ENCODE measurements around the gene TM4SF18. TPM values are rescaled to one million over a fixed set of nuclear protein-coding genes. Genes with fewer than 3 reads are reported as not detected.
A peak's percentile ranks its signal among the peaks of the same experiment; 100 is the strongest.

The TM4SF18 gene
- polyA plus RNA-seq, 2 donors, result 0.53 to 1.2 TPM

DNA sequence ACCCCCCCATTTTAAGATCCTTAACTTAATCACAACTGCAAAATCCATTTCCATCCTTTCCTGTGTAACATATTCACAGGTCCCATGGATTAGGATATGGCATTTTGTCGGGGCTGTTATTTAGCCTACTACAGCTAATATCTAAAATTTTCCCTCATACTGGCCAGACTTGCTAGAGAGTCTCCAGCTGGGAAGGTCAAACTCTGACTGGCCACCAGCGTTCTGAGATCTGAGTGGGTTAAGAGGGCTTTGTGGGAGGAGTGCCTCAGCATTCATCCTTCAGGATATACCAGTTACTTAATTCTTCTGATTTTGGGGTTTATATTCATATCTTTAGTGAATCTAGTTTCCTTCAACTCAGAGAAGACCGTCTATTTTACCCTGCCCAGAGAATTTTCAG, 17.7 kb downstream of the TM4SF18 start:
- 71 to 84% methylated on average over 3 of the region's 3 CpGs for WGBS, 2 donors
- Histone ChIP-seq H3K9me3 (ENCODE audit: control insufficient read depth in 2 of 2, insufficient read depth in 1 of 2, low read depth in 1 of 2, low read length in 1 of 2) (no peaks in the 10 kb centered on the region), H3K4me3 (ENCODE audit: low read depth in 1 of 2, low read length in 2 of 2) (no peak overlapping the region), H3K27ac (ENCODE audit: low read depth in 2 of 2, low read length in 1 of 2) (no peak overlapping the region), H3K27me3 (ENCODE audit: control insufficient read depth in 1 of 2, insufficient read depth in 2 of 2, low read length in 2 of 2) (no peaks in the 10 kb centered on the region), H3K36me3 (ENCODE audit: control insufficient read depth in 2 of 2, insufficient read depth in 2 of 2, low read length in 1 of 2) (no peaks in the 10 kb centered on the region), H3K4me1 (ENCODE audit: control insufficient read depth in 2 of 2, insufficient read depth in 2 of 2, low read length in 1 of 2) (peaks cover 0 to 4% of the 10 kb centered on the region in 2 donors)

DNA sequence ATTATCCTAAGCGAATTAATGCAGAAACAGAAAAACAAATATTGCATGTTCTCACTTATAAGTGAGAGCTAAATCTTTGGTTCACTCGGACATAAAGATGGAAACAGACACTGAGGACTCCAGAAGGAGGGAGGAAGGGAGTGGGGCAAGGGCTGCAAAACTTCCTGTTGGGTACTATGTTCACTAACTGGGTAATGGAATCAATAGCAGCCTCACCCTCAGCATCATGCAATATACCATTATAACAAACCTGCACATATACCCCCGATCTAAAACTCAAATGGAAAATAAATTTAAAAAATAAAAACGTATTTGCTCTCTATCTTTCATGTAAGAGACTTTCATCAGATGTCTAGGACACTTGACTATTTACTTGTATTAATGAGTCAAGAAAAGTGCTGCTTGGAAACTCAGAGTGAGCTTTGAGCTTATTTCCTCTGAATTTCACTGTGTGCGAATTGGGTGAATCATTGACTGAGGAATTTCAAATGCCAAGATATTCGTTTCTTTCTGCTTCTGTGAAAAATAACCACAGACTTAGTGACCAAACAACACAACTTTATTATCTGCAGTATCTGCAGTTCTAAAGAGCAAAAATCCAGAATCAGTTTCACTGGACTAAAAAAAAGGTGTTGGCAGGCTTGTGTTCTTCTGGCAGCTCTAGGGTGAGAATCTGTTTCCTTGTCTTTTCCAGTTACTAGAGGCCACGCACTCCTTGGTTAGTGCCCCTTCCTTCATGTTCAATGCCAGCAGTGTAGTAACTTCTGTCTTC, 18.4 kb downstream of the TM4SF18 start:
- Histone ChIP-seq H3K27ac (ENCODE audit: low read depth in 2 of 2, low read length in 1 of 2) (no peak overlapping the region), H3K9me3 (ENCODE audit: control insufficient read depth in 2 of 2, insufficient read depth in 1 of 2, low read depth in 1 of 2, low read length in 1 of 2) (no peaks in the 10 kb centered on the region)
- 66 to 75% methylated on average over 7 of the region's 7 CpGs for WGBS, 2 donors

DNA sequence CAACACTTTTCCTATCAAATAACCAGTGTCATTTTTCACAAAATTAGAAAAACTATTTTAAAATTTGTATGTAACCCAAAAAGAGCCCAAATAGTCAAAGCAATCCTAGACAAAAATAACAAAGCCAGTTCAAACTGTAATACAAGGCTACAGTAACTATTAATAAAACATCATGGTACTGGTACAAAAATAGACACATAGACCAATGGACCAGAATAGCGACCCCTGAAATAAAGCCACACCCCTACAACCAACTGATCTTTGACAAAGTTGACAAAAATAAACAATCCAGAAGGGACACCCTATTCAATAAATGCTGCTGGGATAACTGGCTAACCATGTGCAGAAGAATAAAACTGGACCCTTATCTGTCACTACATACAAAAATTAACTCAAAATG, 19.9 kb downstream of the TM4SF18 start:
- 74 to 77% methylated on average over 1 of the region's 1 CpG for WGBS, 2 donors
- H3K27ac ChIP-seq (ENCODE audit: low read depth in 2 of 2, low read length in 1 of 2), result no peak overlapping the region

More for the DNA sequence above, 18.4 kb downstream of the TM4SF18 start:
- no peaks in the 10 kb centered on the region for H3K36me3 ChIP-seq (ENCODE audit: control insufficient read depth in 2 of 2, insufficient read depth in 2 of 2, low read length in 1 of 2)
- no peak overlapping the region for H3K4me3 ChIP-seq (ENCODE audit: low read depth in 1 of 2, low read length in 2 of 2)
- H3K4me1 ChIP-seq (ENCODE audit: control insufficient read depth in 2 of 2, insufficient read depth in 2 of 2, low read length in 1 of 2), result peaks cover 0 to 2% of the 10 kb centered on the region in 2 donors
- H3K27me3 ChIP-seq (ENCODE audit: control insufficient read depth in 1 of 2, insufficient read depth in 2 of 2, low read length in 2 of 2), result no peaks in the 10 kb centered on the region

DNA sequence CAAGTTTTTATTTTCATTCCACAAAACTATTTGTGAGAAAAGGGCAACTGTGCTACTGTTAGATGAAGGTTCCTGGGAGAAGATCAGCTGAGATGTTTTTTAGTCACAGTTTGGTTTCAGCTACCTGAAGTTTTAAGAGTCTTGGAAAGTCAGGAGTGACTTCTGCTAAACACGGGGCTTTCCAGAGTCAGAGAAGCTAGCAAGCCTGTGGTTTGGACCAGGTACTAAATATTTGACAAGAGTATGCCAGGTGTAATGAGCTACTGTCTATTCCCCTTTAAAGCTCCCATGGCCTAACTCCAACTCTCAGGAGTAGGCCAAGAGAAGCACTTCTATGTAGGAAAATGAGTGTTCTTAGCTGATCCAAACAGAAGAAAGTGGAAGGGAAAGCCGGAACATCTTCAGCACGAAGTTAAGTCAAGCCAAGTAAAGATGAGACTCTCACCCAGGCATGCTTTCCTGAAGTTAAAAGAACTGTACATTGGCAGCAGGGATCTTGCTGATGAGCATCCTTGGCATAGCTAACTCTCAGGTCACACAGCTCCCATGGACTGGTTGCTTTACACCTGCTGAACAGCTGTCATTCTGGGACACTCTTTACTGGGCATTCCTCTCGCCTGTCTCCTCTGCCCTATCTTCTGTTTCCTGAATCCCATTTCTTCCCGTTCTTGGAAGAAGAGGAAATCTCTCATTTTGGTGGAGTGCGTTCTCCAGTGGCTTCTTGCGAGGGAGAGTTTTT, 22.5 kb downstream of the TM4SF18 start:
- H3K9me3 ChIP-seq (ENCODE audit: control insufficient read depth in 2 of 2, insufficient read depth in 1 of 2, low read depth in 1 of 2, low read length in 1 of 2), result no peaks in the 10 kb centered on the region
- no peak overlapping the region for H3K4me3 ChIP-seq (ENCODE audit: low read depth in 1 of 2, low read length in 2 of 2)
- H3K4me1 ChIP-seq (ENCODE audit: control insufficient read depth in 2 of 2, insufficient read depth in 2 of 2, low read length in 1 of 2), result peaks cover 0 to 6% of the 10 kb centered on the region in 2 donors
- H3K36me3 ChIP-seq (ENCODE audit: control insufficient read depth in 2 of 2, insufficient read depth in 2 of 2, low read length in 1 of 2), result no peaks in the 10 kb centered on the region
- no peaks in the 10 kb centered on the region for H3K27me3 ChIP-seq (ENCODE audit: control insufficient read depth in 1 of 2, insufficient read depth in 2 of 2, low read length in 2 of 2)
- H3K27ac ChIP-seq (ENCODE audit: low read depth in 2 of 2, low read length in 1 of 2), result peak overlapping the region in 1 of 2 donors; percentile 13
- 72 to 79% methylated on average over 7 of the region's 7 CpGs for WGBS, 2 donors

More for the DNA sequence above, 19.9 kb downstream of the TM4SF18 start:
- no peak overlapping the region for H3K4me3 ChIP-seq (ENCODE audit: low read depth in 1 of 2, low read length in 2 of 2)
- no peaks in the 10 kb centered on the region for H3K4me1 ChIP-seq (ENCODE audit: control insufficient read depth in 2 of 2, insufficient read depth in 2 of 2, low read length in 1 of 2)
- no peaks in the 10 kb centered on the region for H3K9me3 ChIP-seq (ENCODE audit: control insufficient read depth in 2 of 2, insufficient read depth in 1 of 2, low read depth in 1 of 2, low read length in 1 of 2)
- no peaks in the 10 kb centered on the region for H3K36me3 ChIP-seq (ENCODE audit: control insufficient read depth in 2 of 2, insufficient read depth in 2 of 2, low read length in 1 of 2)
- no peaks in the 10 kb centered on the region for H3K27me3 ChIP-seq (ENCODE audit: control insufficient read depth in 1 of 2, insufficient read depth in 2 of 2, low read length in 2 of 2)

DNA sequence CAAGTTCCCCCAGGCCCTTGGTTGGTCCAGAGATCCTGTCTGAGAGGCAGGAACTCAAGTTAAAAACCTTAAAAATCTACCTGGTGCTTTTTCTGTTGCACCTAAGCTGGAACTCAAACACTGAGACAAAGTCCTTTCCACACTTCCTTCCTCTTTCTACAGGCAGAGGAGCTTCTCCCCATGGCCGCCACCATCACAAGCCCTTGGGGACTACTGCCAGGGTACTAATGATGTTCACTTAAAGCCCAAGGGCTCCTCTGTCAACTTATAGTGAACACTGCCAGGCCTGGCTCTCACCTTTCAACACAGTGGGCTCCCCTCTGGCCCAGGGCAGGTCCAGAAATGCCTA, 26.0 kb downstream of the TM4SF18 start:
- WGBS, 2 donors, result 93 to 100% methylated on average over 1 of the region's 1 CpG

DNA sequence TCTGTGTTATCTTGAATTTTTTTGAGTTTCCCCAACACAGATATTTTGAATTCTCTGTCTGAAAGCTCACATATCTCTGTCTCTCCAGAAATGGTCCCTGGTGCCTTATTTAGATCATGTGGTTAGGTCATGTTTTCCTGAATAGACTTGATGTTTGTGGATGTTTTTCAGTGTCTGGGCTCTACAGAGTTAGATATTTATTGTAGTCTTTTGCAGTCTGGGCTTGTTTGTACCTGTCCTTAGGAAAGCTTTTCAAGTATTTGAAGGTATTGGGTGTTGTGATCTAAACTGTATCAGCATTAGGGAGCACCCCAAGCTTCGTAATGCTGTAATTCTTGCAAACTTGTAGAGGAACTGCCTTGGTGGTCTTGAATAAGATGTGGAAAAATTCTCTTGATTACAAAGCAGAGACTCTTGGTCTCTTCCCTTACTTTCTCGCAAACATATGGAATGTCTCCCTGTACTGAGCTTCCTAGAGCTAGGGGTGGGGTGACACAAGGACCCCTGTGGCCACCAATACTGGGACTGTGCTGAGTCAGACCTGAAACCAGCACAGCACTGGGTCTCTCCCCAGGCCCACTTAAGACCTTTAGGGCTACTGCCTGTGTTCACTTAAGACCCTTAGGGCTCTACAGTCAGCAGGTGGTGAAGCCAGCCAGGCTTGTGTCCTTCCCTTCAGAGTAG, 26.5 kb downstream of the TM4SF18 start:
- no peaks in the 10 kb centered on the region for H3K36me3 ChIP-seq (ENCODE audit: control insufficient read depth in 2 of 2, insufficient read depth in 2 of 2, low read length in 1 of 2)
- no peaks in the 10 kb centered on the region for H3K27me3 ChIP-seq (ENCODE audit: control insufficient read depth in 1 of 2, insufficient read depth in 2 of 2, low read length in 2 of 2)
- no peaks in the 10 kb centered on the region for H3K9me3 ChIP-seq (ENCODE audit: control insufficient read depth in 2 of 2, insufficient read depth in 1 of 2, low read depth in 1 of 2, low read length in 1 of 2)
- peaks cover 0 to 6% of the 10 kb centered on the region in 2 donors for H3K4me1 ChIP-seq (ENCODE audit: control insufficient read depth in 2 of 2, insufficient read depth in 2 of 2, low read length in 1 of 2)
- WGBS, 2 donors, result 76 to 83% methylated on average over 2 of the region's 2 CpGs
- no peak overlapping the region for H3K4me3 ChIP-seq (ENCODE audit: low read depth in 1 of 2, low read length in 2 of 2)
- H3K27ac ChIP-seq (ENCODE audit: low read depth in 2 of 2, low read length in 1 of 2), result no peak overlapping the region

More for the DNA sequence above, 26.0 kb downstream of the TM4SF18 start:
- no peak overlapping the region for H3K4me3 ChIP-seq (ENCODE audit: low read depth in 1 of 2, low read length in 2 of 2)
- no peaks in the 10 kb centered on the region for H3K36me3 ChIP-seq (ENCODE audit: control insufficient read depth in 2 of 2, insufficient read depth in 2 of 2, low read length in 1 of 2)
- H3K27me3 ChIP-seq (ENCODE audit: control insufficient read depth in 1 of 2, insufficient read depth in 2 of 2, low read length in 2 of 2), result no peaks in the 10 kb centered on the region
- H3K27ac ChIP-seq (ENCODE audit: low read depth in 2 of 2, low read length in 1 of 2), result no peak overlapping the region
- H3K4me1 ChIP-seq (ENCODE audit: control insufficient read depth in 2 of 2, insufficient read depth in 2 of 2, low read length in 1 of 2), result peaks cover 0 to 6% of the 10 kb centered on the region in 2 donors
- H3K9me3 ChIP-seq (ENCODE audit: control insufficient read depth in 2 of 2, insufficient read depth in 1 of 2, low read depth in 1 of 2, low read length in 1 of 2), result no peaks in the 10 kb centered on the region

DNA sequence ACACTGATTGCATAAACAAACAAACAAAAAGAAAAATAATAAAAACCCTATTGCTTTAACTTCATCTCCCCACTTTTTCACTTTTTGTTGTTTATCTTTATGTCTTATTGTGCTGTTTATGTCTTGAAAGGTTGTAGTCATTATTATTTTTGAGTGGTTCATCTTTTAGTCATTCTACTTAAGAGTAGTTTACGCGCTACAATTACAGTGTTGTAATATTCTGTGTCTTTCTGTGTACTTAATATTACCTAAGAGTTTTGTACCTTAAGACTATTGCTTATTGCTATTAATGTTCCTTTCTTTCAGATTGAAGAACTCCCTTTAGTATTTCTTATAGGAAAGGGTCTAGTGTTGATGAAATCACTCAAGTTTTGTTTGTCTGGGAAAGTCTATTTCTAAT, 28.1 kb downstream of the TM4SF18 start:
- 95 to 97% methylated on average over 2 of the region's 2 CpGs for WGBS, 2 donors
- Histone ChIP-seq H3K27me3 (ENCODE audit: control insufficient read depth in 1 of 2, insufficient read depth in 2 of 2, low read length in 2 of 2) (no peaks in the 10 kb centered on the region), H3K4me3 (ENCODE audit: low read depth in 1 of 2, low read length in 2 of 2) (no peak overlapping the region), H3K27ac (ENCODE audit: low read depth in 2 of 2, low read length in 1 of 2) (no peak overlapping the region), H3K36me3 (ENCODE audit: control insufficient read depth in 2 of 2, insufficient read depth in 2 of 2, low read length in 1 of 2) (no peaks in the 10 kb centered on the region), H3K9me3 (ENCODE audit: control insufficient read depth in 2 of 2, insufficient read depth in 1 of 2, low read depth in 1 of 2, low read length in 1 of 2) (no peaks in the 10 kb centered on the region), H3K4me1 (ENCODE audit: control insufficient read depth in 2 of 2, insufficient read depth in 2 of 2, low read length in 1 of 2) (peaks cover 0 to 6% of the 10 kb centered on the region in 2 donors)

DNA sequence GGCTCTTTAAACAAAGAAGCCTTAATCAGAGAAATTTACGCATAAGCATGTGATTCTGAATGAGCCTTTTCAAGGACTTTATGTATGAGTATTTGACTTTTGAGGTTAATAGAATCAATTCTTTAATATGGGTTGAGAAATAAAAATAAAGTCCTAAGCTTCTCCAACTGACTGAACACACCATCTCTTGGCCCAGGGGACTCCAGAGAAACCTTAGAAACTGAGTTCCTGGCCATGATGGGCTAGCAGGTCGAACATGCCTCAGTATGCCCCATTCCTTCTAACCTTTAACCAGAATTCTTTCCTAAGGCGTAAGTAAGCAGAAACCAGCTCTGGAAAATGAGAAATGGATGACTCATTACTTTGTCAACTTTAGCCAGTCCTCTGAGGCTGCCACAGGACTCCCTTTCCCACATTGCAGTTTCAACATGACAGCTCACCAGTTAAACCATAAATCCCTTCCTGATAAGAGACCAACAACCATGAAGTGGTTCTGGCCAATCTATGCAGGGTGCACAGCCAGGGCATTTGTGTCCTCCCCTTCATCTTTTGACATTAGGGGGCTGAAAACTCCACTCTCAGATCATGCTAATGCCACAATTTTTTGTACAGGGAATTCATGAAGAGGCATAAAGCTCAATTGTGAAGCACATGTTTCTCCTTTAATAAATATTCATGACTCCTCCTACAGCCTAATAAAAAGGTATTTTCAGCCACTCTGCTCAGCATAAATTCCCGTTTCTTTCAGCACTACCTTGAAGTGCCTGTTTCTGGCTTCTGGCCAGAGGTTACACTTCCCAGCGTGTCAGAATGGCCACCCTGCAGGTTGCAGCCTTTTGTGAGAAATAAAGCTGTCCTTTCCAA, 33.3 kb downstream of the TM4SF18 start:
- Histone ChIP-seq H3K4me3 (ENCODE audit: low read depth in 1 of 2, low read length in 2 of 2) (no peak overlapping the region), H3K4me1 (ENCODE audit: control insufficient read depth in 2 of 2, insufficient read depth in 2 of 2, low read length in 1 of 2) (no peaks in the 10 kb centered on the region), H3K27me3 (ENCODE audit: control insufficient read depth in 1 of 2, insufficient read depth in 2 of 2, low read length in 2 of 2) (no peaks in the 10 kb centered on the region), H3K27ac (ENCODE audit: low read depth in 2 of 2, low read length in 1 of 2) (peak overlapping the region; percentile 85 to 86), H3K36me3 (ENCODE audit: control insufficient read depth in 2 of 2, insufficient read depth in 2 of 2, low read length in 1 of 2) (no peaks in the 10 kb centered on the region), H3K9me3 (ENCODE audit: control insufficient read depth in 2 of 2, insufficient read depth in 1 of 2, low read depth in 1 of 2, low read length in 1 of 2) (peaks cover 0 to 3% of the 10 kb centered on the region in 2 donors)
- WGBS, 2 donors, result 24% methylated on average over 5 of the region's 5 CpGs

DNA sequence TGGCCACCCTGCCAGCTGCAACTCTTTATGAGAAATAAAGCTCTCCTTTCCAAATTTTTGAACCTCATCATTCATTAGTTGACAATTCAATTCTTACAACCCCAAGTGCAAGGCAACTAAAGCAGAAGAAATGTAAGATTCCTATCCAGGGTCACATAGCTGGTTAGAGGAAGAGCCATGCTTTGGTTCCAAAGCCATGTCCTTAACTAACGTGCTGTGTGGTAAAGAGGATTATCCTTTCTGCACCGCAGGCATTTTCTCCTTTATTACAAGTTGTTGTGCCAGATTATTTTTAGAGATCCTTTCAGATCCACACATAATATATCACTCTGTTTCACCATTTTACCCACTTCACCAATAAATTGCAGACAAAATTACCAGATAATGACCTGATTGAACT, 36.5 kb downstream of the TM4SF18 start:
- 47 to 68% methylated on average over 2 of the region's 2 CpGs for WGBS, 2 donors
- Histone ChIP-seq H3K9me3 (ENCODE audit: control insufficient read depth in 2 of 2, insufficient read depth in 1 of 2, low read depth in 1 of 2, low read length in 1 of 2) (peaks cover 0 to 3% of the 10 kb centered on the region in 2 donors), H3K36me3 (ENCODE audit: control insufficient read depth in 2 of 2, insufficient read depth in 2 of 2, low read length in 1 of 2) (no peaks in the 10 kb centered on the region), H3K27ac (ENCODE audit: low read depth in 2 of 2, low read length in 1 of 2) (no peak overlapping the region), H3K4me1 (ENCODE audit: control insufficient read depth in 2 of 2, insufficient read depth in 2 of 2, low read length in 1 of 2) (no peaks in the 10 kb centered on the region), H3K27me3 (ENCODE audit: control insufficient read depth in 1 of 2, insufficient read depth in 2 of 2, low read length in 2 of 2) (no peaks in the 10 kb centered on the region), H3K4me3 (ENCODE audit: low read depth in 1 of 2, low read length in 2 of 2) (no peak overlapping the region)

Measured in esophagus (tissue), 2 donors.